AG08395 (cell line): ENCODE measurements around the gene SS18.
"Not testable (repeated sequence)": the region's sequence is repeated elsewhere in the genome, so short reads cannot be mapped to it uniquely, and the experiment has no call there.

Source experiments
- DNase-seq: peaks from one replicate; pipeline ENCODE4 v3.0.0; 2012; ENCODE audit warnings: mixed read lengths, low spot score

The SS18 gene

GRCh38 chr18:26090130-26091046, at the start of gene SS18:
SS18 (minus strand) TSS chr18:26090613; CDS start chr18:26090569, 44 bp downstream.
- DNase-seq, result peak; percentile 95

- no peak for DNase-seq
These were observed 45.1 kb upstream of the SS18 start for GRCh38 chr18:26135548-26135947.

- no peak for DNase-seq
These were observed 43.7 kb upstream of the SS18 start for GRCh38 chr18:26134107-26134506.

- DNase-seq, result no peak
These were observed 43.2 kb upstream of the SS18 start, which contains the start of gene PSMA8 for GRCh38 chr18:26133652-26134051. PSMA8 (plus strand) TSS chr18:26133869; CDS start chr18:26133966, 97 bp downstream.

GRCh38 chr18:26128192-26128591, 37.8 kb upstream of the SS18 start:
- not testable (repeated sequence) for DNase-seq

- DNase-seq, result no peak
These were observed 37.4 kb upstream of the SS18 start for GRCh38 chr18:26127786-26128185.

GRCh38 chr18:26121994-26122393, 31.6 kb upstream of the SS18 start:
- not testable (repeated sequence) for DNase-seq

- no peak for DNase-seq
These were observed 31.1 kb upstream of the SS18 start for GRCh38 chr18:26121476-26121875.

GRCh38 chr18:26119246-26119645, 28.8 kb upstream of the SS18 start:
- DNase-seq, result no peak

GRCh38 chr18:26104035-26104434, 13.6 kb upstream of the SS18 start:
- DNase-seq, result no peak

GRCh38 chr18:26103579-26103978, 13.2 kb upstream of the SS18 start:
- no peak for DNase-seq

- DNase-seq, result no peak
These were observed 7.2 kb upstream of the SS18 start for GRCh38 chr18:26097563-26097962.

- DNase-seq, result no peak
These were observed 6.4 kb upstream of the SS18 start for GRCh38 chr18:26096852-26097251.

GRCh38 chr18:26091047-26091630, 726 bp upstream of the SS18 start:
- DNase-seq, result no peak

- DNase-seq, result peak; percentile 2
These were observed 902 bp downstream of the SS18 start for GRCh38 chr18:26089293-26090129.

- DNase-seq, result peak; percentile 4
These were observed 1.9 kb downstream of the SS18 start for GRCh38 chr18:26088487-26088886.

- DNase-seq, result no peak
These were observed 3.5 kb downstream of the SS18 start for GRCh38 chr18:26086959-26087358.

GRCh38 chr18:26085056-26085455, 5.4 kb downstream of the SS18 start:
- DNase-seq, result no peak

GRCh38 chr18:26083099-26083498, 7.3 kb downstream of the SS18 start:
- DNase-seq, result no peak

GRCh38 chr18:26082475-26082874, 7.9 kb downstream of the SS18 start:
- DNase-seq, result peak; percentile 2

GRCh38 chr18:26074246-26074645, 16.2 kb downstream of the SS18 start:
- DNase-seq, result no peak

- DNase-seq, result no peak
These were observed 16.7 kb downstream of the SS18 start for GRCh38 chr18:26073758-26074157.
